Gastrocnemius medialis (tissue), 4 donors: ENCODE measurements around the gene TOPAZ1.

Experiments
- POLR2A ChIP-seq, 2 donors: fragments of 450-650 bp; IDR thresholded peaks; one replicate each; pipeline ENCODE4 v1.6.1; 2017; ENCODE audit warnings: antibody characterized with exemption in 2 of 2, mild to moderate bottlenecking in 2 of 2, moderate library complexity in 2 of 2
- TF ChIP-seq, protein P1 (sequence below), 5 experiments: fragments of 450-650 bp in 3 of 5; fragments of 200-600 bp in 2 of 5; sonication (generic) in 2 of 5; IDR thresholded peaks in 4 of 5; conservative IDR thresholded peaks in 1 of 5; 1 replicate in 4 of 5; 2 replicates in 1 of 5; pipeline ENCODE4 v1.5.1; 2016 to 2019; ENCODE audit warnings: antibody characterized with exemption in 5 of 5, mild to moderate bottlenecking in 3 of 5, moderate library complexity in 3 of 5

DNA sequence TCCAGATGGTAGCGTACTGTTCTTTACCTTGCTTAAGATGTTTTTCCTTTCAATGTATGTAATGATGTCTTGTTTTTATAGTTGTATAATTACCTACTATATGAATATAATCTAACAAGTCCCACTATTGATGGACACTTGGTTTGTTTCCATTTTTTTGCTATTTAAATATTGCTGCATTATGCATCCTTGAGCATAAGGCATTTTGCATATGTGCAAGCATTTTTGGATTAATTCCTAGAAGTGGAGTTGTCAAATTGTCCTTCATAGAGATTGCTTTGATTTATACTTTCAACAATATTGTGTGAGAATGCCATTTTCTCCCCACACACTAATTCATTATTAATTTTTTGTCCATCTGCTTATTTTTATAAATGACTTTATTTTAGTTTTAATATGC lies 17.7 kb downstream of the TOPAZ1 start:
- TF ChIP-seq, protein P1, sequence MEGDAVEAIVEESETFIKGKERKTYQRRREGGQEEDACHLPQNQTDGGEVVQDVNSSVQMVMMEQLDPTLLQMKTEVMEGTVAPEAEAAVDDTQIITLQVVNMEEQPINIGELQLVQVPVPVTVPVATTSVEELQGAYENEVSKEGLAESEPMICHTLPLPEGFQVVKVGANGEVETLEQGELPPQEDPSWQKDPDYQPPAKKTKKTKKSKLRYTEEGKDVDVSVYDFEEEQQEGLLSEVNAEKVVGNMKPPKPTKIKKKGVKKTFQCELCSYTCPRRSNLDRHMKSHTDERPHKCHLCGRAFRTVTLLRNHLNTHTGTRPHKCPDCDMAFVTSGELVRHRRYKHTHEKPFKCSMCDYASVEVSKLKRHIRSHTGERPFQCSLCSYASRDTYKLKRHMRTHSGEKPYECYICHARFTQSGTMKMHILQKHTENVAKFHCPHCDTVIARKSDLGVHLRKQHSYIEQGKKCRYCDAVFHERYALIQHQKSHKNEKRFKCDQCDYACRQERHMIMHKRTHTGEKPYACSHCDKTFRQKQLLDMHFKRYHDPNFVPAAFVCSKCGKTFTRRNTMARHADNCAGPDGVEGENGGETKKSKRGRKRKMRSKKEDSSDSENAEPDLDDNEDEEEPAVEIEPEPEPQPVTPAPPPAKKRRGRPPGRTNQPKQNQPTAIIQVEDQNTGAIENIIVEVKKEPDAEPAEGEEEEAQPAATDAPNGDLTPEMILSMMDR (IDR thresholded peaks at IDR 0.05 in 4 of 5, conservative IDR thresholded peaks at IDR 0.05 in 1 of 5): no peak
- TF ChIP-seq POLR2A (IDR thresholded peaks at IDR 0.05): no peak
